KOPT-K1 (cell line): ENCODE results near the gene SOSTDC1.

ENCODE experiments used
- H3K27ac ChIP-seq: fragments of 200-600 bp; sonication (generic); 2 replicates; pipeline ENCODE4 v1.5.1; 2016; ENCODE audit warnings: antibody characterized with exemption, mild to moderate bottlenecking, low read depth, low read length; ENCODE audit not compliant: poor library complexity, severe bottlenecking
- H3K36me3 ChIP-seq: fragments of 200-600 bp; sonication (generic); 2 replicates; pipeline ENCODE4 v1.5.1; 2017; ENCODE audit warnings: antibody characterized with exemption, mild to moderate bottlenecking, low read length, moderate library complexity; ENCODE audit not compliant: insufficient read depth
- H3K9me3 ChIP-seq: fragments of 200-600 bp; sonication (generic); 2 replicates; pipeline ENCODE4 v1.5.1; 2017; ENCODE audit warnings: antibody characterized with exemption, low read length, mild to moderate bottlenecking; ENCODE audit not compliant: insufficient read depth, poor library complexity, severe bottlenecking

Gene SOSTDC1

DNA sequence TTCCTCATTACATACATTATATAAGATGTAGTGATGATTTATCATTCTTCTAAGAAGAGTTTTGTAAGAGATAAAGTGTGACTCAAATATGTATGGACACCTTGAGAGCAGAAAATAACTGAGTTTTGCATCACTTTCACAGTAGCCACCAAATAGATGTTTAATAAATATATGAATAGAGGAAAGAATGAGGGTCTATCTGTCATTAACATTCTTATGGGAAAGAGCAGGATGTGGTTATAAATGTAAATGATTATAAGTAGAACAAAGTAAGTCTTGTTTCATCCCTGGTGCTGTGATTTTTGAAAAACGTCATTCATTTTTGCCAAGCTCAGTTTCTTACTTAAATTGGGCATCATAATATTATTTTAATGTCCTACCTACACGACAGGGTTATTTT lies 29.2 kb downstream of the SOSTDC1 start:
- Histone ChIP-seq H3K27ac (no peak overlapping the region), H3K9me3 (no peaks in the 10 kb centered on the region), H3K36me3 (no peaks in the 10 kb centered on the region)

DNA sequence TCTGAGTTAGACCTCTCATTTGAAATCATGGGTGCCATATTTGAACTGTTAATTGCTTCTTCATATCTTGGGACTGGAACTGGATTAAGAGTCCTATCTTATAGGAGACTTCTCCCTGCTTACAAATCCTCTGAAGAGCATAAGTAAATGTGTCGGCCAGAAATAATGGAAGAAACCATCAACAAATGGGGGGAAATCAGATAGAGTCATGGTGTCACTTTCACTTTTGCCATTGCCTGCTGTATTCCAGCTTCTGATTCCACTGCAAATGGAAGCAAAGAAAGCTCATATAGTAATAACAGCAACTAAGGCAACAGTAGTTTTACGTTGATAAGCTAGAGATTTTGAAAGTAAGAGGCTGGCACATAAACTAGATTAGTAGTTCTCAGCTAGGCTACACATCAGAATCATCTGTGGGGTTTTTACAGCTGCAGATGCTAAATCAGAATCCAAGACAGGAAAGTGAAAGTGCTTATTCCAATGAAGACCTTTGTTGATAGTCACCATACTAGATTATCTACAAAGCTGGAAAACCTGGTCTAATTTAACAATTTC lies 31.9 kb downstream of the SOSTDC1 start:
- H3K36me3 ChIP-seq: no peaks in the 10 kb centered on the region
- peak overlapping the region; percentile 32 for H3K27ac ChIP-seq
- H3K9me3 ChIP-seq: no peaks in the 10 kb centered on the region

DNA sequence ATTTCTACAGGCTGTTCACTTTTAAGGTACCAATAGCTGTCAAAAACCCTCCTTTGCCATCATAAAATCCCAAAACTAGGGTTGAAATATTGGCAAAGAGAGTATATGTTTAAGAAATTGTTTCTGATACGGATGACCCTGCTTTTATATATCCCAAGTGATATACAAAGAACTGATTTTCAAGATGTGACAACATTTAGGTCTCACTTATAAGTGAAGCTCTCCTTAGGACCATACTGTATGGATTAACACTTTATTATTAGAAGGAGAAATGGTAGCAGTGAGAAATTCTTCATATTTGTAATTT lies 33.2 kb downstream of the SOSTDC1 start:
- no peaks in the 10 kb centered on the region for H3K36me3 ChIP-seq

DNA sequence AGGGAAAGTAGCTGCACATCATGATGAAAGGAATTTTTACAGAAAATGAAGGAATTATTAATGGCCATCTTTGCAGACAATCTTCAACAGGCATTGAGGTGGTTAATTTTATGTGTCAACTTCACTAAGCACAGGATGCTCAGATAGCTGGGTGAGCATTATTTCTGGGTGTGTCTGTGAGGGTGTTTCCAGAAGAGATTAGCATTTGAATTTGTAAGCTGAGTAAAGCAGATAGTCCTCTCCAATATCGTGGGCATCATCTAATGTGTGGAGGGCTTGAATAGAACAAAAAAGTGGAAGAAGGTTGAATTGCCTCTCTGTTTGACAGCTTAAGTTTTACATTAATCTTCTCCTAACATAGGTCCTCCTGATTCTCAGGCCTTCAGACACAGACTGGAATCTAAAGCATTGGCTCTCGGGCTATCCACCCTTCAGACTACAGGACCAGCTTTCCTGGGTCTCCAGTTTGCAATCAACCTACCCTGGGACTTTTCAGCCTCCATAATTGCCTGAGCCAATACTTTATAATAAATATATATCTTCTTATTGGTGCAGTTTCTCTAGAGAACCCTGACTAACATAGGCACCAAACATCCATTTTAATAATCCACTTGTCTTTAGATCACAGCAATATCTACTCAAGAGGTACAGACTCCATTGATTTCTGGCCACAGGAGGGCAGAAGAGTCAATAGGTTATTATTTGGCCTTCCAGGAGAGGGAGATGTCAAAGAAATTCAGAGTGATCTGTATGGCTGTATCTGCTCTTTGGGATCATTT lies 33.7 kb downstream of the SOSTDC1 start:
- Histone ChIP-seq H3K27ac (no peak overlapping the region), H3K9me3 (no peaks in the 10 kb centered on the region), H3K36me3 (no peaks in the 10 kb centered on the region)

More for the DNA sequence above, 33.2 kb downstream of the SOSTDC1 start:
- no peaks in the 10 kb centered on the region for H3K9me3 ChIP-seq
- no peak overlapping the region for H3K27ac ChIP-seq

DNA sequence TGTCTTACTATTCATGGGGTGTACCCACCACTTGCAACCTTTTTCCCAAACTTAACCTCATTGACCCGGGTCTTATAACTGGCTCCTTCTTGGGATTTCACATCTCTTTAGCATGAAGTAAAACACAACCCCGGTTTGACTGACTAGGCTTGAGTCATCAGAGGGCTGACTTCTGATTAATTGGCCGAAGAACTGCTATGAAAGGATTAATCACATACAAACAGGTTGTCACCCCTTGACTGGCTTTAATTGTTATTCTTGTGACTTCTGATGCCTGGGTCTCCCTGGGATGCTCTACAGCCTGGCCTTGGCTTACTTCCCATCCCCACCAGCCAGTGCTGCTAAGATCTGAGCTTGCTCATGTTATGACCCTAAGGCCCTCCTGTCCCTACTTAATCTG lies 35.4 kb downstream of the SOSTDC1 start:
- no peaks in the 10 kb centered on the region for H3K9me3 ChIP-seq
- no peaks in the 10 kb centered on the region for H3K36me3 ChIP-seq
- H3K27ac ChIP-seq: no peak overlapping the region

DNA sequence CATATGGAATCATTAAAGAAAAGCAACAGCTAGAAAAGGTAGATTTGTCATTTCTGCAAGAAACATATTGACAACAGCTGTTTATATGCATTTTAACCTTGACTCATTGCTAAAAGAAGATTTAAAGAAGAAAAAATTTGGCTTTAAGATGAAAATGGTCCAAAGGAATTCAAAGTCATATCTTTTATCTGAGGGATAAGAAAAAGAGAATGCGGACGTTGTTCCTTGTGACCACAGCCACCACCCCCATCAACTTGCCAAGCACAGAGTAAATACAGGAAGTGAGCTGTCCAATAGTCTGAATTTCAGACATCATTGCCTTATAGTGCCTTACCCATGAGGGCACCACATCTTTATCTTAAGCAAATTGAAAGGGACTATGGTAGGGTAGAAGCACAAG lies 36.9 kb downstream of the SOSTDC1 start:
- Histone ChIP-seq H3K9me3 (no peaks in the 10 kb centered on the region), H3K36me3 (no peaks in the 10 kb centered on the region), H3K27ac (no peak overlapping the region)

DNA sequence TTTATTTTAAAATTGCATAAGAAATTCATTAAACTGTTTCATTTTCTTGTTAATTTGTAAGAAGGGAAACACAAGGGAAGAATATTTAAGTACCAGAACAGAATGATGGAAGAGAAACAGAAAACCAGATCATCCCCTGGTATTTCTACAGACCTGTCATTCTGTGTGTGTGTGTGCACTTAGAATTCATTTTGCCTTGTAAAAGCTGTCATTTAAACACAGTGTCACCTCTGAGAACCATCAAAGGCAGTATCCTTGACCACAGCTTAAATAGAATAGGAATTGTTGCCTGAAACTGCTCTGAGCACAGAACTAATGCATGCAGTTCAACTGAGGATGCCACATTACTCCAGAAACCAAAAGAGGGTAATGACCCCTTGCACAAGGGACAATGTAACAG lies 37.4 kb downstream of the SOSTDC1 start:
- no peak overlapping the region for H3K27ac ChIP-seq
- H3K9me3 ChIP-seq: no peaks in the 10 kb centered on the region
- no peaks in the 10 kb centered on the region for H3K36me3 ChIP-seq

DNA sequence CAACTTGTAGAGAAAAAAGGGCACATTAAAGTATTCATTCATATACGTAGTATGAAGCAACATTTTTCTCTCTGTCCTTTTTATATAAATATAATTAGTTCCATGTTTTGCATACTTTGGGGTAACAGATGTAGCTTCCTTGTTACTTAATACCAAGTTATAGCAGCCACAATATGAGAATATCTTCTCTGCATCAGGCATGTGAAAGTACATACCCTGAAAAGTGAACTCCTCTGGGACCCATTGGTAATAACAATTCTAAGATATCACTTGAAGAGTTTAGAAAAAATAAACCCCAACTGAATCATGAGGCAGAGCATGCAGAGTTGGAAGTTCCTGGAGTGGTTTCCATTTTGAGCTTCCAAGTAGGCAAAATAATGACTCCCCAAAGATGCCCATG lies 41.8 kb downstream of the SOSTDC1 start:
- Histone ChIP-seq H3K36me3 (no peaks in the 10 kb centered on the region), H3K9me3 (no peaks in the 10 kb centered on the region), H3K27ac (no peak overlapping the region)

DNA sequence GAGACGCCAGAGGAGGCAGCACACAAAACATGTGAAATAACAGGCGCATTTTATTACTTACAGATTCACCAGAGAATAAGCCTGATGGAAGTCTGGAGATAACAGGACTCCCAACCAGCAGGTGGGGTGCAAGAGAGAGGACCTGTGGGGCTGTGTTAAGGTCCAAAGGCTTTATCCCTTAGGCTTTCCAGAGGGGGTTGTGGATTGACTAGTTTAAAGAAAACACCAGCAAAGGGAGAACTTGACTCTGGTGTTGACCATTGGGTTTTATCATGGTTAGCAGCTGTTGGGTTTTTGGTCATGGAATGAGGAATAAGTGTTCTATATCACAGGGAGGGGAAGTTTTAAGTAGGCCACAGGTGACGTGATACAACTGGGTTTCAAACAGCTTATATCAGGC lies 42.6 kb downstream of the SOSTDC1 start:
- H3K27ac ChIP-seq: no peak overlapping the region
- no peaks in the 10 kb centered on the region for H3K36me3 ChIP-seq
- peaks cover 3% of the 10 kb centered on the region for H3K9me3 ChIP-seq

DNA sequence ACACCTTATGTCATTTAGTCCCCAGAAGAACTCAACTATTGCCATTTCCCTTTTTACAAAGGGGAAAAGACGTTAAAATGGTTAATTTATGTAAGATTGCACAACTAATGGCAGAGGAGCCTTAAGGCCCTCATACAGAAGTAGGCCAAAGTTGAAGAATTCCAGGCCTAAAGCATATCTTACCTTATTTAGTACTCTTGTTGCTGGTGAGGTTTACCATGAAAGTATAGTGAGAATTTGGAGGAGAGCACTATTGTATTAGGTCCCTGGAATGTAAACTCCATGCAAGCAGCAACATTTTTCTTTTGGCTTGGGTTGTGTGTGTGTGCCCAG lies 43.5 kb downstream of the SOSTDC1 start:
- no peak overlapping the region for H3K27ac ChIP-seq
- H3K9me3 ChIP-seq: peaks cover 3% of the 10 kb centered on the region
- H3K36me3 ChIP-seq: no peaks in the 10 kb centered on the region

DNA sequence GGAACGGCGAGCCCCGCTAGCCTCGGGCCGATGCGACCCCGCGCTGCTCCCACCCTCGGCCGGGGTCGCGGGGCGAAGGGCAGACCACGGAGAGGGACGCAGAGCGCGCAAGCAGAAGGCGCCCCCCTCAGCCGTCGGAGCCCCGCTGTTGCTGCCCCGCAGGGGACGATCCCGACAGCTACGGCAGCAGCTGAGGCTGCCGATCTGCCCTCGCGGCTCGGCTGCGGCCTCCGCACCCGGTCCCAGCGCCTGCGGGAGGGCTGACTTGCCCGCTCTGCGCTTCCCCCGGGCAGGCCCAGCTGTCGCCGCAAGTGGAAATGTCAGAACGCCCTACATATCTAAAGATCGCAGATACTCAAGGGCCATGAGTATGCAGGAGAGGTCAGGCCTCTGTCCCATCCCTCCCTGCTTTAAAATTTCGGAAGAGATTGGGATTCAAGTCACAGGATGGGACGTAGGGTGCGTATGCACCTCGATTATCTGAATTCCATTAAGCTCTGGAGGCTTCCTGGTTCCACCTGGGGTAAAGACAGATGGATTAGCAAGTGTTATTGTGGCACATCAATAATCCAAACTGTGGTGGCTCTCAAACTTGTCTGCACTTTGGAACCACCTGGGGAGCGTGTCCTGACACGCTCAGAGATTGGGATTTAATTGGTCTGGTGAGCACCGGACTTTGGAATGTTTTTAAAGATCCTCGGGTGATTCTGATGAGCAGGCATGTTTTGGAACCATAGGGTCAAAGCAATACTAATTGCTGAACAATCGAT lies 44.0 kb downstream of the SOSTDC1 start, which contains the start of gene CRPPA:
CRPPA (minus strand) TSS at position 206 of the 770 bp plus-strand sequence. CDS start 216 bp downstream, outside the sequence.
- Histone ChIP-seq H3K27ac (peak within 1 kb of the TSS; percentile 90), H3K9me3 (peaks cover 3% of the 10 kb centered on the region)

DNA sequence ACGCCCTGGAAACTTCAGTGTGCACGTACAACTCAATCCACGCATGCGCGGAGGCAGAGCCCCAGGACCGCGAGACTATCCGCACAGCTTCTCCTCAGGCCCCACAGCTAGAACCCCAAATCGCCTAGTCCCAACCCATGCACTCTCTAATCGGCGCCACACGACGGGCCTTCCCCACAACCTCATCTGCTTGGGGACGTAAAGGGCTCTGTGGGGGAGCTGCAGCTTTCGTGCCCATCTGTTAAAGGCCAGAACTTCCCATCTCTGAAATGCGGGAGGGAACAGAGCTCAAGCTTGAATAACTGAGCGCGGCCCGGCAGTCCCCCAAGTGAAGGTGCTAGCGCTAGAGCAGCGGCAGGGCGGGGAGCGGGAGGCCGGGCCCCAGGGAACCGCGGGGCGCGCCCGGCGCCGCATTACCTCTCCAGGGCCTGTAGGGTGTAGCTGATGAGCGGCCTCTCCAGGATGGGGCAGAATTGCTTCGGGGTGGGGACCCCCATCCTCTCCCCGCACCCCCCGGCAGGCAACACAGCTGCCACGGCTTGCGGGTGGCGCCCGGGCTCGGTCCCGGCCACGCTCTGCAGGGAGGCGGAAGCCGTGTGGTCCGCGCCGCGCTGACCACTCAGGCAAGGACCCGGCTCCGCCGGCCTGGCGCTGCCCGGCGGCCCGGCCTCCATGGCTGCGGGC lies 44.7 kb downstream of the SOSTDC1 start:
- peaks cover 3% of the 10 kb centered on the region for H3K9me3 ChIP-seq
- H3K27ac ChIP-seq: peak overlapping the region; percentile 90
- H3K36me3 ChIP-seq: no peaks in the 10 kb centered on the region

More for the DNA sequence above, 44.0 kb downstream of the SOSTDC1 start, which contains the start of gene CRPPA:
- H3K36me3 ChIP-seq: no peaks in the 10 kb centered on the region

DNA sequence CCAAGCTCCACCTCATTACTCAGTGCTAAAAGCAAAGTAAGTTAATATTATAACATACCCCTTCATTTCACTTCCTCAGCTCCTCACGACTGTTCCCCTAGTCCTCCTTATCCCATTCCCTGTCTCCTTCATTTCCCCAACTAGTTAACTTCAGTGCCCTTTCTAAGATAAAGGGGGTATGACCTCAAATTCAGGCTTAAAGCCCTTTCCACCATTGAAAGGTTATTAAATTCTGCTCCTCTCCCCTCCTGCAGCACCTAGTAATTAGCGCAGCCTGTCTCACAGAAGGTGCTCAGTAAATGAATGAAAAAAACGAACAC lies 45.2 kb downstream of the SOSTDC1 start:
- Histone ChIP-seq H3K9me3 (peaks cover 3% of the 10 kb centered on the region), H3K36me3 (no peaks in the 10 kb centered on the region), H3K27ac (peak overlapping the region; percentile 90)

DNA sequence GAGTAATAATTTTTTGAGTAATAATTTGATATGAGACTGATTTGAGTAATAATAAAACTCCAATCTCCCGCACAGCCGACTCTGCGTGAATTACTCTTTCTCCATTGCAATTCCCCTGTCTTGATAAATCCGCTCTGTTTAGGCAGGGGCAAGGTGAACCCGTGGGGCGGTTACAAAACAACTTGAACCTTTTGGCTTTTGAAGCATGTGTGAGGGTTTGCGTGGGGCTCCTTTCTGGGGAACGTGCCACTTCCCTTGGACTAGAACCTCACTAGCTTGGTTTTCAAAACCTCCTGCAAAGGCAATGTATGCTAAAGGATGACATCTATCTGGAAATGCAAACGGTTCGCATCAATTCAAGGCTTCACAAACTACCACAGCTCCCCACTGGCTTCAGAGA lies 45.7 kb downstream of the SOSTDC1 start:
- H3K27ac ChIP-seq: peak overlapping the region; percentile 90
- no peaks in the 10 kb centered on the region for H3K36me3 ChIP-seq
- H3K9me3 ChIP-seq: peaks cover 3% of the 10 kb centered on the region

DNA sequence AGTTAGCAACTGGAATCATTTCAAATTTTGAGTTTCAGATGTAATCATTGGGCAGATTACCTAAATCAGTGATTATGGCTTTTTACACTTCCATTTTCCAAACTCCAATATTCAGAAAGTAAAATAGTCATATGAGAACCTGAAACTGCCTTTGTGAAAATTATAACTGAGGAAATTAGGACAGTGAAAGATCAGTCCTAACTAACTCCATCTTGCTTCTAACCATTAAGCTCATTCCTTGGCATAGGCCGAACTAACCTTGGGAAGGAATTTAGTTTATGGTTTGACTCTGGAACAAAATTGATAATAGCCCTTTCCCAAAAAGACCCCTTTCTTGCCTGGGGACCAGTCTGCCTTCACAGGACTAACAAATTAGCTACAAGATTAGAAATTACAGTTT lies 46.4 kb downstream of the SOSTDC1 start:
- peak overlapping the region; percentile 90 for H3K27ac ChIP-seq

More for the DNA sequence above, 46.4 kb downstream of the SOSTDC1 start:
- Histone ChIP-seq H3K36me3 (no peaks in the 10 kb centered on the region), H3K9me3 (peaks cover 3% of the 10 kb centered on the region)
